GM12878 (cell line): ENCODE measurements around the gene MAFG. TPM values are rescaled to one million over a fixed set of nuclear protein-coding genes. Genes with fewer than 3 reads are reported as not detected.

Experiments used
- ASH2L ChIP-seq: fragments of 300-600, 200-600 bp; sonication (generic); IDR thresholded peaks from 2 replicates; pipeline ENCODE4 v1.6.1; 2017; ENCODE audit warnings: low read depth, mild to moderate bottlenecking, borderline replicate concordance
- ATF3 ChIP-seq: IDR thresholded peaks from 2 replicates; pipeline ENCODE4 v1.6.1; 2011; ENCODE audit warnings: low read depth, mild to moderate bottlenecking, low read length, moderate library complexity, borderline replicate concordance; ENCODE audit errors: extremely low read depth
- BACH1 ChIP-seq: fragments of 450-650 bp; IDR thresholded peaks from 2 replicates; pipeline ENCODE4 v1.6.1; 2017; ENCODE audit warnings: mild to moderate bottlenecking, borderline replicate concordance
- BHLHE40 ChIP-seq, 2 experiments: fragments of 450-650 bp in 1 of 2; IDR thresholded peaks; 2 replicates each; pipeline ENCODE4 v1.6.1; 2011 to 2017; ENCODE audit warnings: low read depth in 2 of 2, borderline replicate concordance in 1 of 2, improper control_type of control experiment in 1 of 2, low read length in 1 of 2, mild to moderate bottlenecking in 1 of 2
- CBFB ChIP-seq: IDR thresholded peaks from 2 replicates; pipeline ENCODE4 v1.6.1; 2016; ENCODE audit warnings: antibody characterized with exemption, low read depth
- CHD1 ChIP-seq: IDR thresholded peaks from 2 replicates; pipeline ENCODE4 v1.6.1; 2012; ENCODE audit warnings: low read depth, low read length, improper control_type of control experiment
- EED ChIP-seq: sonication (generic); IDR thresholded peaks from 2 replicates; pipeline ENCODE4 v1.6.1; 2016; ENCODE audit warnings: antibody characterized with exemption, low read depth
- EP300 ChIP-seq, 2 experiments: fragments of 150-350 bp in 1 of 2; IDR thresholded peaks; 2 replicates each; pipeline ENCODE4 v1.6.1; 2011 to 2012; ENCODE audit warnings: low read depth in 2 of 2, low read length in 2 of 2, borderline replicate concordance in 1 of 2, improper control_type of control experiment in 1 of 2, inconsistent platforms in 1 of 2; ENCODE audit not compliant: control insufficient read depth in 1 of 2
- ETV6 ChIP-seq, 2 experiments: fragments of 450-650 bp in 1 of 2; IDR thresholded peaks in 1 of 2; conservative IDR thresholded peaks in 1 of 2; 2 replicates each; pipeline ENCODE4 v1.6.1; 2014; ENCODE audit warnings: antibody characterized with exemption in 1 of 2, borderline replicate concordance in 1 of 2, low read depth in 1 of 2, mild to moderate bottlenecking in 1 of 2, moderate library complexity in 1 of 2
- IKZF2 ChIP-seq, 2 experiments: fragments of 450-650 bp; IDR thresholded peaks; 2 replicates each; pipeline ENCODE4 v1.6.1; 2017; ENCODE audit warnings: mild to moderate bottlenecking in 2 of 2, moderate library complexity in 2 of 2
- KAT2A ChIP-seq: conservative IDR thresholded peaks from 2 replicates; pipeline ENCODE4 v1.6.1; 2011; ENCODE audit warnings: low read depth, low read length; ENCODE audit not compliant: control insufficient read depth
- MLLT1 ChIP-seq: fragments of 450-650 bp; IDR thresholded peaks from 2 replicates; pipeline ENCODE4 v1.6.1; 2016; ENCODE audit warnings: mild to moderate bottlenecking
- MYB ChIP-seq: fragments of 150-350 bp; IDR thresholded peaks from 2 replicates; pipeline ENCODE4 v1.6.1; 2014; ENCODE audit warnings: mild to moderate bottlenecking, low read depth, low read length, borderline replicate concordance
- PAX8 ChIP-seq: fragments of 450-650 bp; IDR thresholded peaks from 2 replicates; pipeline ENCODE4 v1.6.1; 2017; ENCODE audit warnings: mild to moderate bottlenecking, moderate library complexity
- RFX5 ChIP-seq: IDR thresholded peaks from 2 replicates; pipeline ENCODE4 v1.6.1; 2011; ENCODE audit warnings: low read depth, low read length, improper control_type of control experiment
- SIX5 ChIP-seq: IDR thresholded peaks from 2 replicates; pipeline ENCODE4 v1.6.1; 2011; ENCODE audit warnings: mild to moderate bottlenecking, low read depth, low read length, moderate library complexity; ENCODE audit not compliant: severe bottlenecking
- STAT1 ChIP-seq: fragments of 450-650 bp; conservative IDR thresholded peaks from 2 replicates; pipeline ENCODE4 v1.6.1; 2014; ENCODE audit warnings: antibody characterized with exemption, mild to moderate bottlenecking
- ZNF274 ChIP-seq: IDR thresholded peaks from one replicate; pipeline ENCODE4 v1.8.0; 2011; ENCODE audit not compliant: insufficient read length, insufficient read depth
- ZNF622 ChIP-seq: fragments of 450-650 bp; IDR thresholded peaks from 2 replicates; pipeline ENCODE4 v1.6.1; 2017; ENCODE audit warnings: mild to moderate bottlenecking, inconsistent platforms
- polyA plus RNA-seq, 11 experiments: library from polyadenylated mRNA; depleted of rRNA in 4 of 11; unstranded in 6 of 11; stranded (reverse) in 5 of 11; fragments of >200 nt; fragmentation: Nextera tagmentation in 4 of 11; fragmentation: Illumina TruSeq in 1 of 11; extraction: Ambion mirVana in 4 of 11; extraction: Trizol in 1 of 11; gene quantifications; 1 replicate in 1 of 11; 2 replicates in 10 of 11; pipeline versions ENCODE4 v1.2.1 to v1.2.3, GENCODE V29; 2011 to 2016; ENCODE audit warnings: inconsistent platforms in 2 of 11, missing spikeins in 2 of 11, low read depth in 1 of 11
- total RNA-seq, 4 experiments: library from RNA; depleted of rRNA in 3 of 4; stranded (reverse); fragments of >200 nt in 3 of 4; fragmentation: Illumina TruSeq in 1 of 4; extraction: Trizol in 1 of 4; gene quantifications; 2 replicates each; pipeline versions ENCODE4 v1.2.1 to v1.2.3, GENCODE V29; 2013 to 2021
- TF ChIP-seq, protein P1 (sequence below): fragments of 150-350 bp; IDR thresholded peaks from 2 replicates; pipeline ENCODE4 v1.6.1; 2014; ENCODE audit warnings: mild to moderate bottlenecking, low read depth, low read length
- TF ChIP-seq, protein P2 (sequence below): fragments of 450-650 bp; formaldehyde crosslinking; IDR thresholded peaks from 2 replicates; pipeline ENCODE4 v1.4.0; 2022; ENCODE audit warnings: mild to moderate bottlenecking, moderate library complexity

The MAFG gene
- total and polyA plus RNA-seq, 10 of the 15 experiments (the other 5 are each of a cell fraction or from before 2014, with no cell fraction given): 0.48 to 20.1 (median 7.6) TPM

- TF ChIP-seq, protein P1, sequence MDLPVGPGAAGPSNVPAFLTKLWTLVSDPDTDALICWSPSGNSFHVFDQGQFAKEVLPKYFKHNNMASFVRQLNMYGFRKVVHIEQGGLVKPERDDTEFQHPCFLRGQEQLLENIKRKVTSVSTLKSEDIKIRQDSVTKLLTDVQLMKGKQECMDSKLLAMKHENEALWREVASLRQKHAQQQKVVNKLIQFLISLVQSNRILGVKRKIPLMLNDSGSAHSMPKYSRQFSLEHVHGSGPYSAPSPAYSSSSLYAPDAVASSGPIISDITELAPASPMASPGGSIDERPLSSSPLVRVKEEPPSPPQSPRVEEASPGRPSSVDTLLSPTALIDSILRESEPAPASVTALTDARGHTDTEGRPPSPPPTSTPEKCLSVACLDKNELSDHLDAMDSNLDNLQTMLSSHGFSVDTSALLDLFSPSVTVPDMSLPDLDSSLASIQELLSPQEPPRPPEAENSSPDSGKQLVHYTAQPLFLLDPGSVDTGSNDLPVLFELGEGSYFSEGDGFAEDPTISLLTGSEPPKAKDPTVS: no peak
- TF ChIP-seq, protein P2, sequence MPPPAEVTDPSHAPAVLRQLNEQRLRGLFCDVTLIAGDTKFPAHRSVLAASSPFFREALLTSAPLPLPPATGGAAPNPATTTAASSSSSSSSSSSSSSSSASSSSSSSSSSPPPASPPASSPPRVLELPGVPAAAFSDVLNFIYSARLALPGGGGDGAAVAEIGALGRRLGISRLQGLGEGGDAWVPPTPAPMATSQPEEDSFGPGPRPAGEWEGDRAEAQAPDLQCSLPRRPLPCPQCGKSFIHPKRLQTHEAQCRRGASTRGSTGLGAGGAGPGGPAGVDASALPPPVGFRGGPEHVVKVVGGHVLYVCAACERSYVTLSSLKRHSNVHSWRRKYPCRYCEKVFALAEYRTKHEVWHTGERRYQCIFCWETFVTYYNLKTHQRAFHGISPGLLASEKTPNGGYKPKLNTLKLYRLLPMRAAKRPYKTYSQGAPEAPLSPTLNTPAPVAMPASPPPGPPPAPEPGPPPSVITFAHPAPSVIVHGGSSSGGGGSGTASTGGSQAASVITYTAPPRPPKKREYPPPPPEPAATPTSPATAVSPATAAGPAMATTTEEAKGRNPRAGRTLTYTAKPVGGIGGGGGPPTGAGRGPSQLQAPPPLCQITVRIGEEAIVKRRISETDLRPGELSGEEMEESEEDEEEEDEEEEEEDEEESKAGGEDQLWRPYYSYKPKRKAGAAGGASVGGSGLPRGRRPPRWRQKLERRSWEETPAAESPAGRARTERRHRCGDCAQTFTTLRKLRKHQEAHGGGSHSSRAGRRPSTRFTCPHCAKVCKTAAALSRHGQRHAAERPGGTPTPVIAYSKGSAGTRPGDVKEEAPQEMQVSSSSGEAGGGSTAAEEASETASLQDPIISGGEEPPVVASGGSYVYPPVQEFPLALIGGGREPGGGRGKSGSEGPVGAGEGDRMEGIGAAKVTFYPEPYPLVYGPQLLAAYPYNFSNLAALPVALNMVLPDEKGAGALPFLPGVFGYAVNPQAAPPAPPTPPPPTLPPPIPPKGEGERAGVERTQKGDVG (CRISPR knock-in tag): 0 out of 2 replicates have a peak, but pooled peaks have one; percentile 32
- TF ChIP-seq BACH1: peak; percentile 100
- TF ChIP-seq ZNF622: no peak
- no peak for TF ChIP-seq RFX5
- peak; percentile 99 to 100 for TF ChIP-seq BHLHE40 (IDR thresholded peaks at IDR 0.05; ENCODE audit: borderline replicate concordance in 1 of 2, low read depth in 2 of 2, low read length in 1 of 2)
- no peak for TF ChIP-seq MYB
- no peak for TF ChIP-seq ETV6 (conservative IDR thresholded peaks at IDR 0.05 in 1 of 2, IDR thresholded peaks at IDR 0.05 in 1 of 2; ENCODE audit: borderline replicate concordance in 1 of 2, low read depth in 1 of 2)
- TF ChIP-seq MLLT1: no peak
- no peak for TF ChIP-seq SIX5
- 0 out of 4 replicates have a peak, but pooled peaks of 1 of the 2 experiments have one; percentile 10 for TF ChIP-seq EP300 (IDR thresholded peaks at IDR 0.05; ENCODE audit: borderline replicate concordance in 1 of 2, control insufficient read depth in 1 of 2, low read depth in 2 of 2, low read length in 2 of 2)
- peak; percentile 59; the same call in 1 of the 2 replicates for TF ChIP-seq EED
- no peak for TF ChIP-seq KAT2A
- TF ChIP-seq ZNF274: no peak
- no peak for TF ChIP-seq ASH2L
- no peak for TF ChIP-seq CBFB
- TF ChIP-seq CHD1: no peak
- 0 out of 2 replicates have a peak, but pooled peaks have one; percentile 48 for TF ChIP-seq STAT1
- peak; percentile 70; the same call in 1 of the 2 replicates for TF ChIP-seq ATF3
- no peak for TF ChIP-seq PAX8
- no peak; a peak in 1 of 4 replicates for TF ChIP-seq IKZF2 (IDR thresholded peaks at IDR 0.05)
Measured at GRCh38 chr17:81871387-81872230, 55.9 kb downstream of the MAFG start (continued).
